C1 segment of cervical spinal cord (tissue), 14 donors: ENCODE data around the gene SGCA.

Source experiments
- DNase-seq, 14 donors: peaks; one replicate each; lab custom pipeline; 2025; lab: John Stamatoyannopoulos, UW

Gene SGCA

GRCh38 chr17:50166518-50167181, 845 bp downstream of the SGCA start:
- DNase-seq: no peak

- DNase-seq: no peak
Measured at GRCh38 chr17:50167371-50167770, 1.6 kb downstream of the SGCA start.

GRCh38 chr17:50168319-50168718, 2.5 kb downstream of the SGCA start:
- no peak for DNase-seq

DNA sequence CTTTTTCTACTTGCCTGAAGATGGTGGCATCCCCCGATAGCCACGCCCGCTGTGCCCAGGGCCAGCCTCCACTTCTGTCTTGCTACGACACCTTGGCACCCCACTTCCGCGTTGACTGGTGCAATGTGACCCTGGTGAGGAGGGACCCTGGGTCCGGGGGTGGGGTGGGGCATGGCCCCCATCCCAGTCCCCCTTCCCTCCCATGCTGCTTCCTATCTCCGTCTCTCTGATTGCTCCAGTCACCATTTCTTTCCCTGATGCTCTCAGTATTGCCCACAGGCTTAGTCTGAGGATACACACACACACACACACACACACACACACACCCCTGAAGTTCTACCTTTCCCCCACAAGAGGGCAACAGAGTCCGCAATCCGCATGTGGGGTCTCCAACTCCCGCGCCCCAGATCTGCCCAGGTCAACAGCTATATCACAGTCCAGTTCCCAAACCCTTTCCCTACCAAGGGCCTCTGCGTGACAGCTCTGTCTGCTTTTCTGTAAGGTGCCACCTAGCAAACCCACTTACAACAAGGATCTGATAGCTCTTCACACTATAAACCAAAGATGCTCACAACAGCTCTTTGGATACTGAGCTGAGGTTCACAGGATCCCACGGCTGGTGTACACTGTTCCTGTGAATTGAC, 3.4 kb downstream of the SGCA start:
- DNase-seq: peak in 4 of 14 donors; percentile 15 to 44 (median 36)

DNA sequence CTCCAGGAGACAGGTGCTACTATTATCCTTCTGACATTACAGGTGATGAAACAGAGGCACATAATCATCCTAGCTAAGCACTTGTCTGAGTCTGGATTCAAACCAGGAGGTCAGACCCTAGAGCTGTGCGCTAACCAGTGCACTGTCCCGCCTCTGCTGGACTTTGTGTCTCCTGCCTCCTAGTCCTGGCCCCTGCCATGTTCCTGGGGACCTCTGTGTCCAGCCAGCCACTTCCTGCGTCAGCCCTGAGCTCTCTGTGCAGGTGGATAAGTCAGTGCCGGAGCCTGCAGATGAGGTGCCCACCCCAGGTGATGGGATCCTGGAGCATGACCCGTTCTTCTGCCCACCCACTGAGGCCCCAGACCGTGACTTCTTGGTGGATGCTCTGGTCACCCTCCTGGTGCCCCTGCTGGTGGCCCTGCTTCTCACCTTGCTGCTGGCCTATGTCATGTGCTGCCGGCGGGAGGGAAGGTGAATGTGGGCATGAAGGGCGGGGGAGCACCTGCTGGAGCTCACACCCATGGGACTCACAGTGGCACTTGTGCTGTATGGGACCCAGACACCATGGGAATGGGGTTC, 4.2 kb downstream of the SGCA start:
- DNase-seq: no peak

DNA sequence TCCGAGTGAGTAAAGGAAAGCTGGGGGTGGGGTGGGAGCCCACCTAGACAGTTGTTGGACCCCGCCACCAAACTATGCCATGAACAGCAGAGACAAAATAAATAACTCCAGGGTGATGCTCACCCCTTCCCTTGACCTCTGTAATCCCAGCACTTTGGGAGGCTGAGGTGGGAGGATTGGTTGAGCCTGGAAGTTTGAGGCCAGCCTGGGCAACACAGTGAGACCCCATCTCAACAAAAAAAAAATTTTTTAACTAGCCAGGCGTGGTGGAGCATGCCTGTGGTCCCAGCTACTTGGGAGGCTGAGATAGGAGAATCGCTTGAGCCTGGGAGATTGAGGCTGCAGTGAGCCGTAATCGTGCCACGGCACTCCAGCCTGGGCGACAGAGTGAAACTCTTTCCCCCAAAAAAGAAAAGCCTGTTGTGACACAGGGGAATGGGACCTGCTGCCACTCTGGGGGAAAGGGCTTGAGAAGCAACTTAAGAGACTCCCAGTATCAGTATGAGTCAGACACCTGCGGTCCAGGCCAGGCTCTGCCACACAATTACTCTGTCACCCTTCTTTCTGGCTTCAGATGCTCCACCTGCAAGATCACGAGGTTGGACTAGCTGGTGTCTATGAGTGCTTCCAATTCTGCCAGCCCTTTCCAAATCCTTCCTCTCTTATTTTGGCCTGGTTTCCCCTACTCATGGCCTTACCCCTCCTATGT, 5.0 kb downstream of the SGCA start:
- DNase-seq: no peak

GRCh38 chr17:50171371-50172071, 5.7 kb downstream of the SGCA start:
- no peak for DNase-seq

GRCh38 chr17:50172130-50172529, 6.3 kb downstream of the SGCA start:
- peak in 1 of 14 donors; percentile 66 for DNase-seq

DNA sequence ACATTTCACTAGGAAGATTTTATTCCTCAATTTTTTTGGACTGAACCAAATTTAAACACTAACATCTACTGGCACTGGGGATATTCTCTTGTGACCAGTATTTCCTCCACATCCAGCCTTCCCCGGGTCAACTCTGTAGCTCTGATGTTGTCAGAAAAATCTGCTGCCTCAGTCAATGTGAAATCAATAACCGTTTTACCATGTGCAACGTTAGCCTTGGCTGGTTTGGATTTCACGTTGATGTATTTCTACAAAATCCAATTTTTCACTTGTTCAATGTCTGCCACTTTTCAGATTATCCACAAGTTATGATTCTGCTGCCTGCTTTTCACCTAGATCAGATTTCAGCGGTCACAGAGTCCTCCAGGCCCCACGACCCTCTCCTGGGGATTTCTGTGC, 7.1 kb downstream of the SGCA start:
- no peak for DNase-seq

- DNase-seq: no peak
Measured at GRCh38 chr17:50173335-50173941, 7.6 kb downstream of the SGCA start.

GRCh38 chr17:50174444-50174843, 8.6 kb downstream of the SGCA start:
- no peak for DNase-seq

GRCh38 chr17:50175035-50175807, 9.4 kb downstream of the SGCA start:
- DNase-seq: no peak

GRCh38 chr17:50176559-50177357, 11.0 kb downstream of the SGCA start:
- DNase-seq: peak in 1 of 14 donors; percentile 5

GRCh38 chr17:50177476-50177875, 11.7 kb downstream of the SGCA start:
- no peak for DNase-seq

- peak in 9 of 14 donors; percentile 17 to 70 (median 43) for DNase-seq
Measured at GRCh38 chr17:50177983-50178834, 12.4 kb downstream of the SGCA start.

DNA sequence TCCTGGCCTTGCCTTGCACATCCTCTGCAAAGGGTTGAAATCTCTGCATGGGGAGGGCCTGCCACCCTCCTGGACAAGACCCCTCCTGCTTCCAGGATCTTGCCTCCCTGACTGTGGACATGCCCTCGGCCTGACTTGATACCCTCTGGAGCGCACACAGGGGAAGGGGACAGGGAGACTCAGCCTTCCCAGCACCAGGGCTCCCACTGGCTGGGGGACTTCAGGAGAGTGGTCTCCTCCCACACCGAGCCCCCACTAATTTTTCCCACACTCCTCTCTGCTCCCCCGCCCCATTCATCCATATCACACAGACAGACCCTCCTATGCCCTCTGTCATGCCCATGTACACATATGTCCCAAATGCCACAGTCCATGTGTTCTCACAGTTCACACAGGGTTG, 14.3 kb downstream of the SGCA start:
- DNase-seq: no peak

DNA sequence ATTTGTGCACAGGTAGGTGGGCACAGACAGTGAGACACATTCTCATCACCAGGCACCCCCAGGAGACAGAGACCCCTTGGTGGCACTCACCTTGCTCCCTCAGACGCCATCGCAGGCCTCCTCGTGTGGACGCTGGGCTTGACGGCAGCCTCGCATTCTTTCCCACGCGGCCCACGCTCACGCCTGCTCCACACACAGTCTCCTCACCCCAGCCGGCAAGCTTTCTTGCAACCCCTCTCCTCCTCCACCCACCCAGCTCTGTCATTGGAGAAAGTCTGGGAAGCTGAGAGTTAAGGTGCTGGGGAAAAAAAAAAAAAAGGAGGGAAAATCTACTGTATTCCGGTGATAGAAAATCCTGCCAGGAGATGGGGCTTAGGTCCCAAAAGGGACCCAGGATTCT, 14.8 kb downstream of the SGCA start:
- no peak for DNase-seq

DNA sequence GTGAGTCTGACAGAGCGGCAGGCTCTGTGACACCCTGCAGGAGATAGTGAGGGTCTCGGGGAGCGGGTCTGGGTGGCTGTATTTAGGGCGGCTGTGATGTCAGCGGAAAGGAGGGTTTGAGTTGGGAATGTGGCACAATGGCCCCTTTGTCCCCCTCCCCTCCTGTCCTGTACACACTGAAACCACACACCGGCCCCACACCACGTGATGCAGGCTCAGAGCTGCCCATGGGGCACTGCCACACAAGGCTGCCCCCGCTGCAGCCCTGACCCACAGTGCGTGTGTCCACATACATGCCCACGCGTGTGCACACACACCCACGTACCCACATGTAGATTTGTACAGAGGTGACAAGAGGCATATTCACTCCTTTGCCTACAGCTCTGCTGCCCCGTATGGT, 15.3 kb downstream of the SGCA start:
- DNase-seq: peak in 8 of 14 donors; percentile 11 to 48 (median 34)
